HAP-1 (cell line): Measurements from ENCODE around the gene BCAS1.

ENCODE experiments used
- DNase-seq, 2 experiments: peaks; one replicate each; pipeline ENCODE4 v3.0.0-alpha.2; 2016 to 2020; ENCODE audit warnings: low spot score in 2 of 2
- H3K27me3 ChIP-seq: fragments of 250-450 bp; sonication (Bioruptor Pico); 2 replicates; pipeline ENCODE4 v1.5.1; 2020; ENCODE audit warnings: low read depth, mild to moderate bottlenecking, moderate library complexity
- H3K36me3 ChIP-seq: fragments of 250-450 bp; sonication (Bioruptor Pico); replicated peaks from 2 replicates; pipeline ENCODE4 v1.5.1; 2020; ENCODE audit warnings: mild to moderate bottlenecking
- H3K4me1 ChIP-seq: fragments of 250-450 bp; sonication (Bioruptor Pico); 2 replicates; pipeline ENCODE4 v1.5.1; 2020; ENCODE audit warnings: mild to moderate bottlenecking
- H3K4me3 ChIP-seq: fragments of 250-450 bp; sonication (Bioruptor Pico); 2 replicates; pipeline ENCODE4 v1.5.1; 2020; ENCODE audit warnings: mild to moderate bottlenecking, moderate library complexity
- H3K9me3 ChIP-seq: fragments of 250-450 bp; sonication (Bioruptor Pico); 2 replicates; pipeline ENCODE4 v1.5.1; 2020; ENCODE audit warnings: mild to moderate bottlenecking, moderate library complexity
- in situ Hi-C: fragments of 300-500 bp; cut with MboI; formaldehyde crosslinking; loops from 3 replicates; pipeline ENCODE4 v1.14.3; 2020; ENCODE audit warnings: low sequenced_read_pairs, inconsistent platforms, mixed read lengths

The BCAS1 gene, protein sequence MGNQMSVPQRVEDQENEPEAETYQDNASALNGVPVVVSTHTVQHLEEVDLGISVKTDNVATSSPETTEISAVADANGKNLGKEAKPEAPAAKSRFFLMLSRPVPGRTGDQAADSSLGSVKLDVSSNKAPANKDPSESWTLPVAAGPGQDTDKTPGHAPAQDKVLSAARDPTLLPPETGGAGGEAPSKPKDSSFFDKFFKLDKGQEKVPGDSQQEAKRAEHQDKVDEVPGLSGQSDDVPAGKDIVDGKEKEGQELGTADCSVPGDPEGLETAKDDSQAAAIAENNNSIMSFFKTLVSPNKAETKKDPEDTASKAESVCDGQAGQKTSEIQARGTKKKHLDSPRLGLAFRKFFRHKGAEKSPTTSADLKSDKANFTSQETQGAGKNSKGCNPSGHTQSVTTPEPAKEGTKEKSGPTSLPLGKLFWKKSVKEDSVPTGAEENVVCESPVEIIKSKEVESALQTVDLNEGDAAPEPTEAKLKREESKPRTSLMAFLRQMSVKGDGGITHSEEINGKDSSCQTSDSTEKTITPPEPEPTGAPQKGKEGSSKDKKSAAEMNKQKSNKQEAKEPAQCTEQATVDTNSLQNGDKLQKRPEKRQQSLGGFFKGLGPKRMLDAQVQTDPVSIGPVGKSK

DNA sequence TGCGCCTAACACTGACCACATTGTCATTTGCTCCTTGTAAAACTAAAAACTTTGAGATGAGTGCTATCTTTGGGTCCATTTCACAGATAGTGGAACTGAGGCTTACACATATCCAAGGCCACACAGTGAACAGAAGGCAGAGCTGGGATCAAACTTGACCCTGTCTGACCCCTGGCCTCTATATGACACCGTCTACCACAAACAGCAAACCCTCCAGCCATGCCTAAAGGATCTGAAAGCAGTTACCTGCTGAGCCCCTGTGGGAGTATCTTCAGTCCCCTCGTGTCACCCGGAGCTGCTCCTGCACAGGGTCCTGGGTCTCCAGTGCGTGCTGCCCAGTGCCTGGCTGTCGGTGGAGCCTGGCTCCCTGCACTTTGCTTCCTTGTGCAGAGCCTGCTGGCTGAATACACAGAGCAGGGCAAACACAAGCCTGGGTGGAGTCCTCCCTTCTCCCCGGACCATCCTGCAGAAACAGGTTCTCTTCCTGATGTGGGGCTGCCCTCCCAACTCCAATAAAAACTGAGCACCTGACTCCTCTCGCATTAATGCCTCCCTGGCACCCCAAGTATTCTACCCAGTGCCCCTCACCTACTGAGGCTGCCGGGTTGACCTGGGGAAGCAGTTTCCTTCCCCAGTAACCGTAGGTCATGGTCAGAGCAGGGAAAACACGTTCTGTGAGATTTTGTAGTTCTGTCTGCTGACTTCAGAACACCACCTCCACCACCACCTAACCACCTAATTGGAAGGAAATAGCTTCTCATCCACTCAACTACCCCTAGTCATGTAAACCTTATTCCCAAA lies at the start of gene BCAS1:
TSS of gene BCAS1 (minus strand) at position 408 of the 801 bp plus-strand sequence. CDS start 11,876 bp downstream, outside the sequence.
- no peak for DNase-seq
- H3K27me3 ChIP-seq = no peaks in the 10 kb centered on the region
- no peak within 1 kb of the TSS for H3K4me3 ChIP-seq
- in situ Hi-C loops = loop anchor here (25.0 kb wide), 1 partner anchor 508 kb away; no protein-coding TSS in a partner anchor
- no peaks in the 10 kb centered on the region for H3K36me3 ChIP-seq
- no peaks in the 10 kb centered on the region for H3K4me1 ChIP-seq
- H3K9me3 ChIP-seq = no peaks in the 10 kb centered on the region

DNA sequence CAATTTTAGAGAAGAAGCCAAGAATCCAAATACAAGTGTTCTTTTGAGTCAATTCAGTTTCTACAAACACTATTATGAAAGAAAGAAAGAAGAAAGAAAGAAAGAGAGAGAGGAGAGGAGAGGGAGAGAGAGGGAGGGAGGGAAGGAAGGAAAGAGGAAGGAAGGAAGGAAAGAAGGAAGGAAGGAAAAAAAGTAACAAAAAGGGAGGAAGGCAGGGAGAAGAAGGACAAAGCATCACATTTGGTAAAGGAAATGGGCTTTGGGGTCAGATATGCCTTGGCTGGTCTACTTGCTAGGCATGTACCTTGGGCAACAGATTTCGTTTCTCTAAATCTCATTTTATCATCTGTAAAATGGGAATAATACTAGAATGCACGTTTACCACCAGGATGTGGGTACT lies 49.4 kb upstream of the BCAS1 start:
- peaks cover 3% of the 10 kb centered on the region; the same call in 1 of the 2 replicates for H3K27me3 ChIP-seq
- H3K4me3 ChIP-seq = no peak overlapping the region
- in situ Hi-C loops = no loop called here
- no peaks in the 10 kb centered on the region for H3K36me3 ChIP-seq
- H3K4me1 ChIP-seq = no peaks in the 10 kb centered on the region
- no peak for DNase-seq
- no peaks in the 10 kb centered on the region for H3K9me3 ChIP-seq

DNA sequence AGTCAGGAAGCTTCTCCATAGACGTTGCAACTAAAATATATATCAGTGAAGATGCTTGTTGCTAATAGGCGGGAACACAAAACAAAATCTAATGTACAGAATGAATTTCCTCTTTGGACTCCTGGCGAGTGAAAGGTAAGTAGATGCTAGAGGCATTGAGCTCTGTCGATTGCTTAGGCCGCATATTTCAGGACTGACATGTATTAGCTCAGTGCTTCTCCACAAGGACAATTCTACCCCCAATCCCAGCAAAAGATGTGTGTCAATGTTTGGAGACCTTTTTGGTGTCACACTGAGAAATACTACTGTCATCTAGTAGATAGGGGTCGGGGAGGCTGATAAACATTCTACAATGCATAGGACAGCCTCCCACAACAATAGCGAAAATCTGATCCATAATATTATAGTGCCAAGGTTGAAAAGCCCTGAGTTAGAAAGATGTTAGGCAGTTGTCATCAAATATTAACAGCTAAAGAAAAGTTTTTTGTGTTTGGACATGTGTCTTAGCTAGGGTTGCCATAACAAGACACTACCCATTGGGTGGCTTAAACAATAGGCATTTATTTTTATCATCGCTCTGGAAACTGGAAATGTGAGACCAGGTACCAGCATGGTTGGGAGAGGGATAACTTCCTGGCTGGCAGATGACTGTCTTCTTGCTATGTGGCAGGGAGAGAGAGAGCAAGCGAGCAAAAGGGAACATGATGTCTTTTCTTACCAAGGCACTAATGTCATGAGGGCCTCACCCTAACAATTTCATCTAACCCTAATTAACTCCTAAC lies 48.0 kb upstream of the BCAS1 start:
- Histone ChIP-seq H3K27me3 (peaks cover 3% of the 10 kb centered on the region; the same call in 1 of the 2 replicates), H3K4me1 (no peaks in the 10 kb centered on the region), H3K4me3 (no peak overlapping the region), H3K36me3 (no peaks in the 10 kb centered on the region), H3K9me3 (no peaks in the 10 kb centered on the region)
- no peak for DNase-seq
- in situ Hi-C loops = no loop called here

DNA sequence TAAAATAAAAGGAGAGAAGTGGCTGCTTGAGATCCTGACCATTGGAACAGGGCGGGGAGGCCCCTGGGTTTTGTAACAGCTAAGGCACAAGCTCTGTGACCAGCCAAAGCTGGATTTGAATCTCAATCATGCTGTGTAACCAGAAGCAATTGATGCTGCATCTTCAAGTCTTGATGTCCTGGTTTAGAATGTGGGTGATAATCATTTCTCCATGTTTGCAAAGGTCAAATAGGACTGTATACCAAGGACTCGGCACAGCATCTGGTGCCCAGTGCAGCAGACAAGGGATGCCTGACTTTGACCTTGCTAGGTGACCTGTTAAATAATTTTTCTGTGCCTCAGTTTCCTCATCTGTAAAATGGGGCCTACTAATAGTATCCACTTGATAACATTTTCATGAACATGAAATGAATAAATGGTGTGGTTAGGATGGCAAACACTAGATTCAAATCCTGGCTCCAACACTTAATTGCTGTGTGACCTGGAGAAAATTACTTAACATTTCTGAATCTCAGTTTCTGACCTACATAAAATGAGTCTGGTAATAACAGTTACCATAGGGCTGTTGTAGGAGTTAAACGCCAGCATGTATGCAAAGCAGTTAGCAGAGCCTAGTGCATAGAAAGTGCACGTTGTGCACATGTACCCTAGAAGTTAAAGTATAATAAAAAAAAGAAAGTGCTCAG lies 46.3 kb upstream of the BCAS1 start:
- no peak for DNase-seq
- H3K27me3 ChIP-seq = peaks cover 3% of the 10 kb centered on the region; the same call in 1 of the 2 replicates
- no peaks in the 10 kb centered on the region for H3K9me3 ChIP-seq
- no peaks in the 10 kb centered on the region for H3K36me3 ChIP-seq
- no peak overlapping the region for H3K4me3 ChIP-seq
- no peaks in the 10 kb centered on the region for H3K4me1 ChIP-seq
- in situ Hi-C loops = no loop called here

DNA sequence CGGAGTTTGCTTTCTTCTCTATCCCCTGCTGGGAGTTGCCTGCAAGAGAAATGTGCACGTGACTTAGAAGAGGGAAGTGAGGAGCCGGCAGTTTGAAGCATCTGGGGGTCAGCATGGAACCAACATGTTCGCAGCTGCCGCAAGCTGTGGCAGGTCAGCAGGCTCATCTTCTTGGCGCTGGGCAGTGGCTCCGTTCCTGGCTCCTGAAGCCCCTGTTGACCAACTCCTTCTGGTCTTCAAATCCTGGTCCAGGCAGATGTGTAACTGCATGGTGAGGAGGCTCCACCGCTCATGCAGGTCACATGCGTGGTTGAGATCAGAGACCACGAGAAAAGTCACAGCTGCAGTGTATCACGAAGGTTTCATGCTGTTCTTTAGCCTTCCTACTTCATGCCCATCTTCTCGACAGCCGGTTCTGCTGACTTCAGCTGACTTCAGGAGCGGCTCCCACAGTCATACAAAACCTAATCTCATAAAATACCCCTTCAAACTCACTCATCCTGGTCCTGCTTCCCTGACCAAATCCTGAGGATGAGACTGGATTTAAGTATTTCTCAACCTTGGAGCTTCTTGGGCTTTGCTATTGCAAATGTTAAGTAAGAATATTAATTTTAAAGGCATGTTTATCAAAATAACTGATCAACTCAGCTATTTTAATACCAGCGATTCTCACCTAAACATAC lies 44.9 kb upstream of the BCAS1 start:
- no peak for DNase-seq
- no peak overlapping the region for H3K4me3 ChIP-seq
- H3K9me3 ChIP-seq = no peaks in the 10 kb centered on the region
- no peaks in the 10 kb centered on the region for H3K36me3 ChIP-seq
- peaks cover 3% of the 10 kb centered on the region; the same call in 1 of the 2 replicates for H3K27me3 ChIP-seq
- no peaks in the 10 kb centered on the region for H3K4me1 ChIP-seq
- in situ Hi-C loops = no loop called here

DNA sequence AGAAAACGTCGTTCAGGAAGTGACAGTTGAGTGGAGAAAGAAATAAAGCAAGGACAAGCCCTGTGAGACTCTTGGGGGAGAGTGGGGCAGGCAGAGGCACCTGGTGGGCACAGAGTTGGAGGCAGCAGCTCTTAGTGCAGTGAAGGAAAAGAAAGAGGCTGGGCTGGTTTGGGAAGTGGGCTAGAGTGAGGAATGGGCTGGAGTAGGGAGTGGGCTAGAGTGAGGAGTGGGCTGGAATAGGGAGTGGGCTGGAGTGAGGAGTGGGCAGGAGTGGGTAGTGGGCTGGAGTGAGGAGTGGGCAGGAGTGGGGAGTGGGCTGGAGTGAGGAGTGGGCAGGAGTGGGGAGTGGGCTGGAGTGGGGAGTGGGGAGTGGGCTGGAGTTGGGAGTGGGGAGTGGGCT lies 43.7 kb upstream of the BCAS1 start:
- H3K36me3 ChIP-seq = no peaks in the 10 kb centered on the region
- in situ Hi-C loops = no loop called here
- H3K27me3 ChIP-seq = peaks cover 3% of the 10 kb centered on the region; the same call in 1 of the 2 replicates
- H3K4me3 ChIP-seq = no peak overlapping the region
- H3K9me3 ChIP-seq = no peaks in the 10 kb centered on the region
- no peak for DNase-seq
- no peaks in the 10 kb centered on the region for H3K4me1 ChIP-seq

DNA sequence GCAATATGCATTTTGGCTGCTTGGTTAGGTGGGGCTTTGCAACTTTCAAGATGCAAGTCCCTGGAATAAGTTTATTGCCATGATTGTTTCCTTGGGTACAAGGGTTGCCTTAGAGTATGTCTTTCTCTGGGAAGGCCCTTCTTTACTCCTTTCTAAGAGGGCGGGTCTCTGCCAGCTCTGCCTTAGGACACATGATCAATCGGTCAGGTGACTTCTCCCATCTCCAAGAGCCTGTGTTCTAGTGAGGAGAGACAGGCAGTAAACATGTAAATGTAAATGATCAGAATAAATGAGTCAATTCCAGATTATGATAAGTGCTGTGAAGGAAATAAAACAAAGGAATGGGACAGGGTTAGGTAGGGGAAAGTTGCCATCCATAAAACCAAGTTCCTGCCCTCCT lies 43.2 kb upstream of the BCAS1 start:
- Histone ChIP-seq H3K9me3 (no peaks in the 10 kb centered on the region), H3K36me3 (no peaks in the 10 kb centered on the region), H3K4me3 (no peak overlapping the region), H3K27me3 (peaks cover 3% of the 10 kb centered on the region; the same call in 1 of the 2 replicates), H3K4me1 (no peaks in the 10 kb centered on the region)
- DNase-seq = no peak
- in situ Hi-C loops = no loop called here

DNA sequence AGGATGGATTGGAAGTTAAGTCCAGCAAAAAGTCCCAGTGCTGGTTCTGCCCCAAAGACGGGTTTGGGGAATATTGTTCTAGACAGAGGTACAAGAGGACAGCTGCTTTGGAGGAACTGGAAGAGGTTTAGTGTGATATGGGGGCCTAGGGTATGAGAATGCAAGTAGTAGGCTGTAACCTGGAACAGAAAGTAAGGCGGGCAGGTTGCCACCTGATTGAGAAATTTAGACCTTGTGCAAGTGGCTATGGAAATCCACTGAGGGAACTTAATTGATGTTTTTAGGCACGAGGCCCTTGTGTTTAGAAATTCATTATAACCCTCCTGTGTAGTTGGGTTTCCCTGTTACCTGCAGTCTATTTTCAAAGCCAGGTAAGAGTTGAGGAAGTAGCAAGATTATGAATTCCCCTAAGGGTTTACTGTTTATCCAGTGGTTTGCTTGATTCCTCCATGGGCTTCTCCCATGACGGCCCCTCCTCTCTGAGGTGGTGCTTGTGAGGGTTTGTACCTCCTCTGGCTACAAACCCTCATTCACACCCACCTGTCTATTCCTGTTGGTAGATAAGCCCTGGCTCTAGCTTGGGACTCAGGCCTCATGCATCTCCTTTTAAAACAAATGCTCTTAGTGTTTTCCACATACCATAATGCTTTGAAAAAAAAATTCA lies 42.0 kb upstream of the BCAS1 start:
- H3K4me1 ChIP-seq = no peaks in the 10 kb centered on the region
- in situ Hi-C loops = no loop called here
- H3K4me3 ChIP-seq = no peak overlapping the region
- H3K36me3 ChIP-seq = no peaks in the 10 kb centered on the region
- DNase-seq = no peak
- H3K27me3 ChIP-seq = peaks cover 3% of the 10 kb centered on the region
- H3K9me3 ChIP-seq = no peaks in the 10 kb centered on the region

DNA sequence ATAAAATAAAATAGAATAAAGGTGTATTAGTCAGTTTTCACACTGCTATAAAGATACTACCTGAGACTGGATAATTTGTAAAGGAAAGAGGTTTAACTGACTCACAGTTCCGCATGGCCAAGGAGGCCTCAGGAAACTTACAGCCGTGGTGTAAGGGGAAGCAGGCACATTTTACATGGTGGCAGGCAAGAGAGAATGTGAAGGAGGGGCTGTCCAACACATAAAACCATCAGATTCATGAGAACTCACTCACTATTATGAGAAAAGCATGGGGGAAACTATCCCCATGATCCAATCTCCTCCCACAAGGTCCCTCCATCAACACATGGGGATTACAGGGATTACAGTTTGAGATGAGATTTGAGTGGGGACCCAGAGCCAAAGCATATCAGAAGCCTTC lies 41.1 kb upstream of the BCAS1 start:
- no peak for DNase-seq

DNA sequence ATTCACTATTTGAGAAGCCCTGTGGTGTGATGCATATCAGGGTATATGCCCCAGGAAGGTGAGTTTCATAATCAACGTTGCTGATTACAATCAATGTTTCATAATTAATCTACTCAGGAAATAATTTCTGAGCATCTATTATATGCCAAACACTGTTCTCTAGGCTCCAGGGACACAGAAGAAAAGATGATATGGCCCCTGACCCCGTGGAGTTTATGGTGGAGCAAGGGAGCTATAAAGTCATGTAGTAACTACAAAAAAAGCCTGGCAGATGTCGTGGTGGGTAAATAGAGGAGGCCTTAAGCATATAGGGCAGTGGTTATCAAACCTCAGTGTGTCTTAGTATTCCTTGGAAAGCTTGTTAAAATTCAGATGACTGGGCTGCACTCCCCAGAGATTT lies 40.1 kb upstream of the BCAS1 start:
- no peak for DNase-seq
- in situ Hi-C loops = no loop called here
- Histone ChIP-seq H3K9me3 (no peaks in the 10 kb centered on the region), H3K4me1 (no peaks in the 10 kb centered on the region), H3K36me3 (no peaks in the 10 kb centered on the region), H3K27me3 (peaks cover 5% of the 10 kb centered on the region), H3K4me3 (no peak overlapping the region)

More for the DNA sequence above, 41.1 kb upstream of the BCAS1 start:
- in situ Hi-C loops = no loop called here
- Histone ChIP-seq H3K4me1 (no peaks in the 10 kb centered on the region), H3K36me3 (no peaks in the 10 kb centered on the region), H3K27me3 (peaks cover 2% of the 10 kb centered on the region), H3K4me3 (no peak overlapping the region), H3K9me3 (no peaks in the 10 kb centered on the region)

DNA sequence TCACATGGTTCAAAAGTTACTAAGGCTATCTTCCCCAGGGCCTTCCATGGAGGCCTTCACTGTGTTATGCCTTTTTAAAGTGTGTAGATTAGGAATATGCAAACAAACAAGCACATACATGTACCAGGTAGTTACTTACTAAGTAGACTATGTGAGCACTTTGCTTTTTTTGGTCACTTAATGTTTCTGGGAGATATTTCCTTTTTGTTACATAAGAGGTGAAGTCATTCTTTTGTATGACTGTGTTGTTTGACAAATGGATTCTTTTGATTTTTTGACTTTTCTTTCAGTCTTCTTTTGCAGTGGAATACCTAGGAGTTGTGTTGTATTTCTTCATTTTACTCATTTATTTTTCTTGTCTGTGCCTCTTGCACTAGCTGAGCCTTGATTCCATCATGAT lies 39.6 kb upstream of the BCAS1 start:
- no peak for DNase-seq
- Histone ChIP-seq H3K36me3 (no peaks in the 10 kb centered on the region), H3K27me3 (peaks cover 5% of the 10 kb centered on the region; the same call in 1 of the 2 replicates), H3K4me3 (no peak overlapping the region), H3K9me3 (no peaks in the 10 kb centered on the region), H3K4me1 (no peaks in the 10 kb centered on the region)
- in situ Hi-C loops = no loop called here

DNA sequence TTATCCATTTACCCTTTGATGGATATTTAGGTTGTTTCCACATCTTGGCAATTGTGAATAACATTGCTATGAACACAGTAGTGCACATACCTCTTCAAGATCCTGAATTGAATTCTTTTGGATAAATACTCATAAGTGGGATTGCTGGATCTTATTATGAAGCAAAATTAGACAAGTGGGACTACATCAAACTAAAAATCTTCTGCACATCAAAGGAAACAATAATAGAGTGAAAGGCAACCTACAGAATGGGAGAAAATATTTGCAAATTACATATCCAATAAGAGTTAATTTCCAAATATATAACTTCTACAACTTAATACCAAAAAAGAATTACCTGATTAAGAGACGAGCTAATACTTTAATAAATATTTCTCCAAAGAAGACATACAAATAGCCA lies 38.4 kb upstream of the BCAS1 start:
- Histone ChIP-seq H3K4me3 (no peak overlapping the region), H3K4me1 (no peaks in the 10 kb centered on the region), H3K9me3 (no peaks in the 10 kb centered on the region), H3K36me3 (no peaks in the 10 kb centered on the region), H3K27me3 (peaks cover 8% of the 10 kb centered on the region)
- in situ Hi-C loops = loop anchor here (10.0 kb wide), 1 partner anchor 536 kb away; no protein-coding TSS in a partner anchor
- DNase-seq = no peak
